Esophagus muscularis mucosa (tissue), 4 donors: ENCODE data around the gene PISD.

ENCODE experiments used
- CTCF ChIP-seq, 3 experiments: fragments of 200-600 bp in 2 of 3; fragments of 450-650 bp in 1 of 3; sonication (generic) in 2 of 3; IDR thresholded peaks; one replicate each; pipeline ENCODE4 v1.5.1; 2017 to 2019; ENCODE audit warnings: antibody characterized with exemption in 3 of 3, mild to moderate bottlenecking in 2 of 3, moderate library complexity in 1 of 3
- EP300 ChIP-seq: sonication (generic); formaldehyde crosslinking; IDR thresholded peaks from one replicate; pipeline ENCODE4 v1.6.1; 2017; ENCODE audit warnings: antibody characterized with exemption
- POLR2A ChIP-seq: fragments of 450-650 bp; IDR thresholded peaks from one replicate; pipeline ENCODE4 v1.6.1; 2017; ENCODE audit warnings: antibody characterized with exemption, moderate library complexity, mild to moderate bottlenecking, low read depth
- POLR2AphosphoS5 ChIP-seq, 2 donors: sonication (generic); formaldehyde crosslinking; IDR thresholded peaks; one replicate each; pipeline ENCODE4 v1.6.1; 2017; ENCODE audit warnings: antibody characterized with exemption in 2 of 2

GRCh38 chr22:31683181-31684105 is 21.4 kb upstream of the PISD start:
- TF ChIP-seq CTCF (IDR thresholded peaks at IDR 0.05), result no peak
- TF ChIP-seq POLR2AphosphoS5 (IDR thresholded peaks at IDR 0.05), result no peak
- no peak for TF ChIP-seq POLR2A
- TF ChIP-seq EP300, result no peak
